GM12878 (cell line): ENCODE data around the gene TAF4. TPM values are rescaled to one million over a fixed set of nuclear protein-coding genes. Genes with fewer than 3 reads are reported as not detected.

Experiments
- ATAC-seq: fragments of 200-7000 bp; cut with Tn5 transposase; 3 replicates; pipeline ENCODE4 v1.9.1; 2020; ENCODE audit warnings: mild to moderate bottlenecking, moderate library complexity
- BruUV-seq: library from RNA; stranded (reverse); fragments of 400-500 nt; replicated peaks from 2 replicates; lab custom pipeline; 2021; lab: Mats Ljungman, UMichigan
- CTCF ChIA-PET: fragments of 300-600 bp; sonication (Branson Sonifier 250); formaldehyde crosslinking; extraction: SDS; loops from one replicate; lab custom pipeline; 2021; ENCODE audit warnings: inconsistent platforms; lab: Yijun Ruan, JAX
- POLR2A ChIA-PET: fragments of 350-600 bp; formaldehyde crosslinking; extraction: SDS; loops from one replicate; lab custom pipeline; 2021; ENCODE audit warnings: inconsistent platforms; lab: Charles Lee
- RAD21 ChIA-PET: fragments of 300-600 bp; sonication (Branson Sonifier 250); formaldehyde crosslinking; loops from one replicate; lab custom pipeline; 2023; ENCODE audit warnings: antibody characterized with exemption; ENCODE audit not compliant: unreplicated experiment; lab: Charles Lee
- SMC1A ChIA-PET: fragments of 300-600 bp; sonication (Branson Sonifier 250); formaldehyde crosslinking; loops from one replicate; lab custom pipeline; 2023; ENCODE audit not compliant: unreplicated experiment, uncharacterized antibody; lab: Charles Lee
- DNase-seq: peaks from one replicate; pipeline ENCODE4 v3.0.0-alpha.2; 2011; ENCODE audit warnings: low read depth, low spot score
- FAIRE-seq: peaks from 3 replicates; lab custom pipeline; 2011; peaks lifted over from hg19 to GRCh38; lab: Jason Lieb, UNC
- H2AFZ ChIP-seq: 2 replicates; pipeline ENCODE4 v1.6.0; 2011; ENCODE audit warnings: low read depth, low read length, control low read depth; ENCODE audit not compliant: control insufficient read depth
- H3K27ac ChIP-seq: 2 replicates; pipeline ENCODE4 v1.5.1; 2011; ENCODE audit warnings: control low read depth; ENCODE audit not compliant: control insufficient read depth, insufficient read depth
- H3K27me3 ChIP-seq, 2 experiments: replicated peaks in 1 of 2; 2 replicates each; pipeline versions ENCODE4 v1.6.0 to v1.6.1; 2011; ENCODE audit warnings: low read length in 1 of 2; ENCODE audit not compliant: control insufficient read depth in 2 of 2, insufficient read depth in 2 of 2
- H3K36me3 ChIP-seq, 2 experiments: 2 replicates each; pipeline ENCODE4 v1.5.1; 2011; ENCODE audit warnings: low read length in 1 of 2; ENCODE audit not compliant: control insufficient read depth in 2 of 2, insufficient read depth in 2 of 2
- H3K4me1 ChIP-seq: 2 replicates; pipeline ENCODE4 v1.6.1; 2011; ENCODE audit warnings: mild to moderate bottlenecking, low read length, moderate library complexity, mixed read lengths; ENCODE audit not compliant: control insufficient read depth, insufficient read depth
- H3K4me2 ChIP-seq: 2 replicates; pipeline ENCODE4 v1.6.0; 2011; ENCODE audit warnings: control low read depth; ENCODE audit not compliant: control insufficient read depth, insufficient read depth
- H3K4me3 ChIP-seq: fragments of 200-600 bp; sonication (generic); 2 replicates; pipeline ENCODE4 v1.5.1; 2016
- H3K79me2 ChIP-seq: 2 replicates; pipeline ENCODE4 v1.6.0; 2011; ENCODE audit warnings: low read length; ENCODE audit not compliant: control insufficient read depth, insufficient read depth
- H3K9ac ChIP-seq: 2 replicates; pipeline ENCODE4 v1.8.0; 2011; ENCODE audit warnings: low read length, control low read depth, mixed read lengths; ENCODE audit not compliant: control insufficient read depth, insufficient read depth
- H3K9me3 ChIP-seq: replicated peaks from 3 replicates; pipeline ENCODE4 v1.5.1; 2011; ENCODE audit warnings: mild to moderate bottlenecking, low read length; ENCODE audit not compliant: control insufficient read depth, insufficient read depth
- H4K20me1 ChIP-seq: 2 replicates; pipeline ENCODE4 v1.6.0; 2011; ENCODE audit not compliant: control insufficient read depth, insufficient read depth
- CHD4 ChIP-seq: fragments of 200-600 bp; sonication (generic); IDR thresholded peaks from 2 replicates; pipeline ENCODE4 v1.6.1; 2016; ENCODE audit warnings: mild to moderate bottlenecking
- FOXM1 ChIP-seq: IDR thresholded peaks from 2 replicates; pipeline ENCODE4 v1.6.1; 2012; ENCODE audit warnings: low read depth, mild to moderate bottlenecking, inconsistent platforms, low read length, moderate library complexity
- MEF2A ChIP-seq: IDR thresholded peaks from 2 replicates; pipeline ENCODE4 v1.6.1; 2011; ENCODE audit warnings: low read depth, mild to moderate bottlenecking, low read length, moderate library complexity; ENCODE audit not compliant: insufficient read depth
- NFIC ChIP-seq: IDR thresholded peaks from 2 replicates; pipeline ENCODE4 v1.6.1; 2012; ENCODE audit warnings: low read depth, mild to moderate bottlenecking, inconsistent platforms, low read length, moderate library complexity
- PAX5 ChIP-seq: IDR thresholded peaks from 2 replicates; pipeline ENCODE4 v1.6.1; 2011; ENCODE audit warnings: low read depth, low read length, borderline replicate concordance
- WGBS: methylation state at CpG from one replicate; pipeline ENCODE4 v1.1.6; 2016; ENCODE audit warnings: low lambda C conversion rate; ENCODE audit not compliant: insufficient replicate concordance, insufficient coverage; ENCODE audit errors: missing lambda C conversion rate; 5-methylcytosine and 5-hydroxymethylcytosine counted together
- in situ Hi-C: fragments of 300-500 bp; cut with MboI; formaldehyde crosslinking; loops from 9 replicates; pipeline ENCODE4 v1.14.3; 2018; ENCODE audit warnings: mixed read lengths
- intact Hi-C: fragments of 100-400 bp; cut with micrococcal nuclease; formaldehyde crosslinking; loops from one replicate; pipeline ENCODE4 v1.14.2; 2022; ENCODE audit not compliant: unreplicated experiment
- polyA plus RNA-seq, 11 experiments: library from polyadenylated mRNA; depleted of rRNA in 4 of 11; unstranded in 6 of 11; stranded (reverse) in 5 of 11; fragments of >200 nt; fragmentation: Nextera tagmentation in 4 of 11; fragmentation: Illumina TruSeq in 1 of 11; extraction: Ambion mirVana in 4 of 11; extraction: Trizol in 1 of 11; gene quantifications; 1 replicate in 1 of 11; 2 replicates in 10 of 11; pipeline versions ENCODE4 v1.2.1 to v1.2.3, GENCODE V29; 2011 to 2016; ENCODE audit warnings: inconsistent platforms in 2 of 11, missing spikeins in 2 of 11, low read depth in 1 of 11
- total RNA-seq, 4 experiments: library from RNA; depleted of rRNA in 3 of 4; stranded (reverse); fragments of >200 nt in 3 of 4; fragmentation: Illumina TruSeq in 1 of 4; extraction: Trizol in 1 of 4; gene quantifications; 2 replicates each; pipeline versions ENCODE4 v1.2.1 to v1.2.3, GENCODE V29; 2013 to 2021
- TF ChIP-seq, protein P1 (sequence below): fragments of 150-350 bp; IDR thresholded peaks from 2 replicates; pipeline ENCODE4 v1.6.1; 2014; ENCODE audit warnings: mild to moderate bottlenecking, low read depth, low read length
- TF ChIP-seq, protein P2 (sequence below): IDR thresholded peaks from 2 replicates; pipeline ENCODE4 v1.6.1; 2011; ENCODE audit warnings: borderline replicate concordance, low read depth, mild to moderate bottlenecking, moderate library complexity, low read length; ENCODE audit not compliant: insufficient read depth, poor library complexity, severe bottlenecking

TAF4 gene
- total and polyA plus RNA-seq, 10 of the 15 experiments (the other 5 are each of a cell fraction or from before 2014, with no cell fraction given), result 0.39 to 16.9 (median 3.4) TPM

DNA sequence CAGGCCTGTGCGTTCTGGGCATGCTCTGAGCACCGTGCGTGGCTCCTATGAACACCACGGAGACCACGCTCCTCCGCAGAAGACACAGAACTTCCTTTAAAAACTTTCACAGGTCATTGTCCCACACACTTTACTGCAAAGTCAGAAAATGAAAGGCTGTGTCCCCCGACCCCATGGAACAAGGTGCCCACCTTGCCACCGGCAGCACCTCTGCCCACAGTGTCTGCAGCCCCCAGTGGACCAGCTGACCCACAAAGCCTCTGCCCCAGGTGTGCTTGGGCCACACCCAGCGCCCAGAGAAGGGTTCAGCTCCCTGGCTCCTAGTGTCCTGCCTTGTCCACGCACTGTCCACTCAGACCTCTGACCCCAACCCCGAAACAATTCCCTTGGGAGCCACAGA is 8.7 kb downstream of the TAF4 start:
- H3K4me1 ChIP-seq, result no peaks in the 10 kb centered on the region
- H3K9ac ChIP-seq, result no peak overlapping the region
- peaks cover 25% of the 10 kb centered on the region for H3K79me2 ChIP-seq
- intact Hi-C loops, result no loop called here
- H3K27ac ChIP-seq, result no peak overlapping the region
- peaks cover 0 to 2% of the 10 kb centered on the region in 2 experiments; a peak in 2 of 4 replicates for H3K36me3 ChIP-seq
- no peak for TF ChIP-seq CHD4
- TF ChIP-seq, protein P1, sequence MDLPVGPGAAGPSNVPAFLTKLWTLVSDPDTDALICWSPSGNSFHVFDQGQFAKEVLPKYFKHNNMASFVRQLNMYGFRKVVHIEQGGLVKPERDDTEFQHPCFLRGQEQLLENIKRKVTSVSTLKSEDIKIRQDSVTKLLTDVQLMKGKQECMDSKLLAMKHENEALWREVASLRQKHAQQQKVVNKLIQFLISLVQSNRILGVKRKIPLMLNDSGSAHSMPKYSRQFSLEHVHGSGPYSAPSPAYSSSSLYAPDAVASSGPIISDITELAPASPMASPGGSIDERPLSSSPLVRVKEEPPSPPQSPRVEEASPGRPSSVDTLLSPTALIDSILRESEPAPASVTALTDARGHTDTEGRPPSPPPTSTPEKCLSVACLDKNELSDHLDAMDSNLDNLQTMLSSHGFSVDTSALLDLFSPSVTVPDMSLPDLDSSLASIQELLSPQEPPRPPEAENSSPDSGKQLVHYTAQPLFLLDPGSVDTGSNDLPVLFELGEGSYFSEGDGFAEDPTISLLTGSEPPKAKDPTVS, result no peak
- TF ChIP-seq PAX5, result no peak
- TF ChIP-seq, protein P2, sequence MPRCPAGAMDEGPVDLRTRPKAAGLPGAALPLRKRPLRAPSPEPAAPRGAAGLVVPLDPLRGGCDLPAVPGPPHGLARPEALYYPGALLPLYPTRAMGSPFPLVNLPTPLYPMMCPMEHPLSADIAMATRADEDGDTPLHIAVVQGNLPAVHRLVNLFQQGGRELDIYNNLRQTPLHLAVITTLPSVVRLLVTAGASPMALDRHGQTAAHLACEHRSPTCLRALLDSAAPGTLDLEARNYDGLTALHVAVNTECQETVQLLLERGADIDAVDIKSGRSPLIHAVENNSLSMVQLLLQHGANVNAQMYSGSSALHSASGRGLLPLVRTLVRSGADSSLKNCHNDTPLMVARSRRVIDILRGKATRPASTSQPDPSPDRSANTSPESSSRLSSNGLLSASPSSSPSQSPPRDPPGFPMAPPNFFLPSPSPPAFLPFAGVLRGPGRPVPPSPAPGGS, result no peak
- no peak for TF ChIP-seq NFIC
- no peak for TF ChIP-seq FOXM1
- no peak for TF ChIP-seq MEF2A
- no peak overlapping the region for H3K4me2 ChIP-seq
- no peak overlapping the region for H3K4me3 ChIP-seq
- in situ Hi-C loops, result no loop called here
- 0 out of 2 replicates have a peak, but pooled peaks cover 4% of the 10 kb centered on the region for H4K20me1 ChIP-seq
- ChIA-PET SMC1A (no interaction called here), CTCF (no interaction called here), POLR2A (no interaction called here), RAD21 (no interaction called here)
- FAIRE-seq (no peak), DNase-seq (no peak), ATAC-seq (no peak)
- BruUV-seq, result no TSS peak
- H2AFZ ChIP-seq, result no peak overlapping the region
- H3K9me3 ChIP-seq, result no peaks in the 10 kb centered on the region; the same call in 2 of the 3 replicates
- H3K27me3 ChIP-seq, result no peaks in the 10 kb centered on the region
- 92% methylated on average over 11 of the region's 11 CpGs for WGBS
